Measurements from ENCODE around the gene MSH4. TPM values are rescaled to one million over a fixed set of nuclear protein-coding genes. Genes with fewer than 3 reads are reported as not detected.
"Not testable (repeated sequence)": the region's sequence is repeated elsewhere in the genome, so short reads cannot be mapped to it uniquely, and the experiment has no call there.

MSH4 gene
- total and polyA plus RNA-seq, 2 donors from 2014 or later, result 0.41 TPM; not detected in 1

- H3K4me1 ChIP-seq (ENCODE audit: control insufficient read depth in 2 of 3, insufficient read depth in 2 of 3, low read depth in 1 of 3, low read length in 3 of 3); DNase-seq; H3K27ac ChIP-seq (ENCODE audit: low read depth in 2 of 2, low read length in 2 of 2); H3K27me3 ChIP-seq (ENCODE audit: control insufficient read depth, insufficient read depth, low read length); H3K9ac ChIP-seq (ENCODE audit: low read length in 3 of 3); H3K9me3 ChIP-seq (ENCODE audit: control insufficient read depth in 2 of 3, insufficient read depth in 1 of 3, low read length in 3 of 3); intact Hi-C loops (cut with DNase I); H3K4me3 ChIP-seq (ENCODE audit: low read length in 3 of 3); FAIRE-seq; H3K36me3 ChIP-seq (ENCODE audit: control insufficient read depth in 2 of 3, insufficient read depth in 3 of 3, low read length in 3 of 3): not testable (repeated sequence)
These were observed 18.0 kb upstream of the MSH4 start for GRCh38 chr1:75778694-75779093.

- H3K9ac ChIP-seq (ENCODE audit: low read length in 3 of 3); H3K9me3 ChIP-seq (ENCODE audit: control insufficient read depth in 2 of 3, insufficient read depth in 1 of 3, low read length in 3 of 3); H3K4me3 ChIP-seq (ENCODE audit: low read length in 3 of 3); DNase-seq; FAIRE-seq; H3K27me3 ChIP-seq (ENCODE audit: control insufficient read depth, insufficient read depth, low read length); H3K4me1 ChIP-seq (ENCODE audit: control insufficient read depth in 2 of 3, insufficient read depth in 2 of 3, low read depth in 1 of 3, low read length in 3 of 3); intact Hi-C loops (cut with DNase I); H3K36me3 ChIP-seq (ENCODE audit: control insufficient read depth in 2 of 3, insufficient read depth in 3 of 3, low read length in 3 of 3); H3K27ac ChIP-seq (ENCODE audit: low read depth in 2 of 2, low read length in 2 of 2): not testable (repeated sequence)
These were observed 16.5 kb upstream of the MSH4 start for GRCh38 chr1:75780183-75780582.

- H3K36me3 ChIP-seq (ENCODE audit: control insufficient read depth in 2 of 3, insufficient read depth in 3 of 3, low read length in 3 of 3); DNase-seq; H3K4me3 ChIP-seq (ENCODE audit: low read length in 3 of 3); H3K9me3 ChIP-seq (ENCODE audit: control insufficient read depth in 2 of 3, insufficient read depth in 1 of 3, low read length in 3 of 3); H3K4me1 ChIP-seq (ENCODE audit: control insufficient read depth in 2 of 3, insufficient read depth in 2 of 3, low read depth in 1 of 3, low read length in 3 of 3); H3K27me3 ChIP-seq (ENCODE audit: control insufficient read depth, insufficient read depth, low read length); FAIRE-seq; intact Hi-C loops (cut with DNase I); H3K9ac ChIP-seq (ENCODE audit: low read length in 3 of 3); H3K27ac ChIP-seq (ENCODE audit: low read depth in 2 of 2, low read length in 2 of 2): not testable (repeated sequence)
These were observed 12.8 kb upstream of the MSH4 start for GRCh38 chr1:75783920-75784319.

- Histone ChIP-seq H3K27me3 (ENCODE audit: control insufficient read depth, insufficient read depth, low read length) (no peaks in the 10 kb centered on the region), H3K27ac (ENCODE audit: low read depth in 2 of 2, low read length in 2 of 2) (peak overlapping the region; percentile 11 to 59), H3K4me1 (ENCODE audit: control insufficient read depth in 2 of 3, insufficient read depth in 2 of 3, low read depth in 1 of 3, low read length in 3 of 3) (peaks cover 0 to 8% (median 7%) of the 10 kb centered on the region in 3 donors), H3K36me3 (ENCODE audit: control insufficient read depth in 2 of 3, insufficient read depth in 3 of 3, low read length in 3 of 3) (no peaks in the 10 kb centered on the region), H3K9me3 (ENCODE audit: control insufficient read depth in 2 of 3, insufficient read depth in 1 of 3, low read length in 3 of 3) (no peaks in the 10 kb centered on the region), H3K9ac (ENCODE audit: low read length in 3 of 3) (peak overlapping the region; percentile 5 to 100 (median 70)), H3K4me3 (ENCODE audit: low read length in 3 of 3) (peak overlapping the region; percentile 66 to 100 (median 100))
- no peak for TF ChIP-seq CTCF (IDR thresholded peaks at IDR 0.05; ENCODE audit: borderline replicate concordance, extremely low read depth, insufficient read depth)
- DNase-seq, result no peak
- intact Hi-C loops (cut with DNase I), result no loop called here
- FAIRE-seq, result no peak
These were observed 11.2 kb upstream of the MSH4 start for GRCh38 chr1:75785320-75785982.

All from kidney (tissue), 14 donors.